ENCODE results near the gene VTCN1.
"Not testable (repeated sequence)": the region's sequence is repeated elsewhere in the genome, so short reads cannot be mapped to it uniquely, and the experiment has no call there.

VTCN1 gene

GRCh38 chr1:117166076-117166475 is 44.7 kb downstream of the VTCN1 start:
- DNase-seq (ENCODE audit: low read depth): no peak

DNA sequence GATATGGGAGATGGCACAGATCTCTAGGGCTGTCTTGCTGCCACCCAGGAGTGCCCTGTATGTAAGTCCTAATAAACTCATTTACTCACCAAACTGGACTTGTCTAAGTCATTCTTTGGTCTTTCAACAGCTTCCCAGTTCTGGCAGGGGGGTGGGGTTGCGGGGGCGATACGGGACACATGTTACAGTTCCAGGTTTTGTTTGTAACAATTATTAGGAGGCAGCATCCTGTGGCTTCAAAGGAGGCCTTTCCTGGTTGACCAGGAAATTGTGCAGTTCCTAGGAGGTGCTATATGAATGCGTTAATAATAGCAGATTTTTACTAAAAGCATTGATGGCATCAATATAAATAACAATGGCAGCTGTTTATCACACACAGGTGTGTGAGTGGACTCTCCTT is 46.5 kb downstream of the VTCN1 start:
- no peak for DNase-seq (ENCODE audit: low read depth)

DNA sequence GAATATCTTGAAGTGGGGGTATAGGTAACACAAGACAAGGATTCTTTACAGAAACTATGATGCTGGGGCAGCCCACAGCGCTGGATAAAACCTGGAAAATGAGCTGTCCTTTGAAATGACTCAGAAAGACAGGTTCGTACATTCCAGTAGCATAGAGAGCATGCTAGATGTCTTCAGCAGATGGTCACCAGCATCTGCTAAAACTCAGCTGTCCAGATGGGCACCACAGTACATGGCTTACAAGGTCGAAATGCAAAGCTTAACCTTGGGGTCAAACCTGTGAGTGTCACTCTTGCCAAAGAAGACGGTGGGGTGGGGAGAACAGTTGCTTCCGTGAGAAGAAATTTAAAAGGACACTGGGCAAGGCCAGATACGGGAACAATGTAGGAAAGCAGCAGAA is 47.9 kb downstream of the VTCN1 start:
- DNase-seq (ENCODE audit: low read depth): no peak

GRCh38 chr1:117161887-117162286 is 48.8 kb downstream of the VTCN1 start:
- no peak for DNase-seq (ENCODE audit: low read depth)

GRCh38 chr1:117151305-117151704 is 59.4 kb downstream of the VTCN1 start:
- DNase-seq (ENCODE audit: low read depth): not testable (repeated sequence)

- DNase-seq (ENCODE audit: low read depth): no peak
Measured at GRCh38 chr1:117150316-117150715, 60.4 kb downstream of the VTCN1 start.

DNA sequence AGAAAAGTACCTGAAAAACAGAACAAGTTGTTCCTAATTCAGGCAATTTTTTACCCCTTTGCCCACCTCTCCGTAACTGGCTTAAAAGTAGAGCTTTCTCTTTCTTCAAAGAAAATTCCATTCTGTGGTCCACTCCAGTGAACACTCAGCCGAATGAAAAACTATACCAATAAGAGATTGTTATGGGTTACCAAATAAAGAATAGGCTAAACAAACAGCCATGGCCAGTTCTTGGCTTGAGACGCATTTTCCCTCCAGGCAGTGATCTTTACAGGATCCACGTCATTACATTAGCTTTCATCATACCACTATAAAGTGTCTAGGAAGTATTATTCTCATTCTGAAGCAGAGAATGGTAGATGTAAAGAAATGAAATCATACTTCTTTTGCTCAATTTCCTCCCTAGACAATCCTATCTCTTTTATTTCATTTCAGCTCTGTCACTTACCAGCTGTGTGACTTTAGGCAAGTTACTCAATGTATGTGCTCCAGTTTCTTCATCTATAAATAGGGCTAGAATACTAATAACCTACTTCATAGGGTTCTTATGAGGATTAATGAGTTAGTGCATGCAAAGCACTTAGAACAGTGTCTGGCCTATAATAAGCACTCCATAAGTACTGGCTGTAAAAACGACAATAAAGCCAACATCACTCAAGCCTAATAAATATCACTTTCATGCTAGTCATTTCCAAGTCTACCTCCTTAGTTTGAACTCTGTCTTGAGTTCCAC is 62.7 kb downstream of the VTCN1 start:
- no peak for DNase-seq (ENCODE audit: low read depth)

DNA sequence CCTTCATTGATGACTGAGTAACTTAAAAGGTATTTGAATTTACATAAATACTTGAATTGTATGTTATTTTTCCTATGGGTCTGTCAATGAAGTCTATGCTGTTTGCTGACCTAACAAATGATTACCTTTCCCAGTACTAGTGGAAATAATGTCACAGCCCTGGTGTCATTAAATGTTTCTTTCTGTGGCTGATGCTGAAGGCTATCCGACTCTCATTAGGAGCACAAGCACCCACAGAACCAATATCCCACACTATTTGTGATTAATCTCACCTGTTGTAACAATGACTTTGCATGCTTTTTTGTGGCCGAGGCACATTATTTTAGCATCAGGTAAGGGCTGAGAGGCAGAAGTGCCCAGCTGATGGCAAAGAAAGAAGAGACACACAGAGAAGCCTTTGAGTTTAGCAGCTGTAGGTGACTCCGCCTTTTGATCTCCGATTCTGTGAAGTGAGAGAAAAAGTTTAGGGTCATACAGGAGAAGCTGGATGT is 63.3 kb downstream of the VTCN1 start:
- no peak for DNase-seq (ENCODE audit: low read depth)

- no peak for DNase-seq (ENCODE audit: low read depth)
Measured at GRCh38 chr1:117146575-117147340, 64.0 kb downstream of the VTCN1 start.

DNA sequence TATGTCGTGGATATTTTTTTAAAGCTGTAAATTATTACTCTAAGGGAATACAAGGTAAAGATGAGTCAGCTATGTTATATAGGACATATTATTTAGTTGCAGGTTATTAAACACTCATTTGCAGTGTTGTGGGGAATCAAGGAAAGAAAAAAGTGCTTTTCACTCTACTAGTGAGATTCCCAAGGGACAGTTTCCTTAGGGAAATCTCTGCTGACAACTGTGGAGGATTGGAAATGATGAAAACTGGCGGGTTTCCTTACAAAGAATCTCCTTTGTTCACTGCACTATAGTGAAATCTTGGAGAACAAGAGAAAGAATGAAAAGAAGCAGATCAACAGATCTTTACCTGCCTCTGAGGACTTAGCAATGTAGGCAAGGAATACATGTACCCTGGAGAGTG is 64.7 kb downstream of the VTCN1 start:
- no peak for DNase-seq (ENCODE audit: low read depth)

DNA sequence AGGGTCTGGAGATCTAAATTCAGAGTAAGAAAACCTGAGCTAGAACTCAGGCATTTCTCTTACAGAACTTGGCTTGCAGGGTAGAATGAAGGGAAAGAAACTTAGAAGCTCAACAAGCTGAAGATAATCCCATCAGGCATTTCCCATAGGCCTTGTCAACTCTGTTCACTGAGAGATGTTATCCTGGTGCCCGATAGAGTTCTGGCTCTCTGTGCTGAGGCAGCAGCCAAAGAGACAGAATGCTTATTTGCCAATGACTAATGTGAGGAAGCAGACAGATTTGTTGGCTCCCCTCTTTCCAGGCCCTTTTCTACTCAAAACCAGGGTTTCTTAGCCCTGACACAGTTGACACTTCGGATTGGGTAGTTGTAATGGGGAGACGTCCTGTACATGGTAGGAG is 66.9 kb downstream of the VTCN1 start:
- DNase-seq (ENCODE audit: low read depth): no peak

DNA sequence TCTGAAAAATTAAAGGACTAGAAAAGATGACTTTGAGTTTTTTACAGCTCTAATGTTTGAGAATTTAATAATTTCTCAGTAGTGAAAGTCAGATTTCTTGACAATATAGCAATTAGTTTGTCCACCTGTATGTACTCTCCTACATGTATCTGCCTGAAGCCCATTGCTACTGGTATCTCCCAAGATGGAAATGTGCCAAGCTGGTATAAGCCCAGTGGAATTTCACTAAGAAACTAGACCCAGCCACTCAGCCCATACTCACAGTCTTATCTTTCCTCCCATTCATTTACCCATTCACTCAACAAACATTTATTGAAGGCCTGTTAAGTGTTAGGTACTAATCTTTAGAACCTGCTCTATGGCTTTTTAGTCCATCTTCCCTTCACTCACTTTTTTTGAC is 67.6 kb downstream of the VTCN1 start:
- no peak for DNase-seq (ENCODE audit: low read depth)

DNA sequence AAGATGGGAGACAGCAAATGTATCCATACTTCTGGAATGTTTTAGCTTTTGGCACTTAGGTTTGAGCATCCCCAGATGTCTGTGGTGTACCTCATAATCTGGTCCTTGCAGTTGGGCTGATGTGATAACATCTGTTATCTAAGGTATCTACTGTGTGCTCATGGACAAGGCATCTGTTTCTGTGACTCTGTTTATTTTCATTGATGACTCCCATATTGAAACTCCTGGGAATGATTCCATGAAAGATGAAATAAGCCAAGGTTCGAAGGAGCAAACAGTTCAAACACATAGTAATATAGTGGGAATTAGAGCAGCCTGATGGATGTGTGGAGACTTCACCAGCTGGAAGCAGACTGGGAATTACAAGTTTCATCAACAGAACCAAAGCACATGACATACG is 68.5 kb downstream of the VTCN1 start:
- DNase-seq (ENCODE audit: low read depth): no peak

DNA sequence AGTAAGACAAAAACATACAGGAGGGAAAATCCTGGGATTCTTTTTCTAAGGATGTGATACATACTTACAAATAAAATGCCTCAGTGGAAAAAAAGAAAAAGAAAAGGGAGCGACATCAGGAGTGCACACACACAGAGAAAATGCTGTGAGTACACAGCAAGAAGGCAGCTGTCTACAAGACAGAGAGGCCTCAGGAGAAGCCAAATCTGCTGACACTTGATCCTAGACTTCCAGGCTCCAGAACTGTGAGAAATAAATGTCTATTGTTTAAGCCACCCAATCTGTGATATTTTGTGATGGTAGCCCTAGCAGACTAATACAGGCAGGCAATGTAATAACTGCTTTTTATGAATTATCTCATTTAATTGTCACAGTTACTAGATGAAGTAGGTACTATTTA is 72.2 kb downstream of the VTCN1 start:
- DNase-seq (ENCODE audit: low read depth): no peak

DNA sequence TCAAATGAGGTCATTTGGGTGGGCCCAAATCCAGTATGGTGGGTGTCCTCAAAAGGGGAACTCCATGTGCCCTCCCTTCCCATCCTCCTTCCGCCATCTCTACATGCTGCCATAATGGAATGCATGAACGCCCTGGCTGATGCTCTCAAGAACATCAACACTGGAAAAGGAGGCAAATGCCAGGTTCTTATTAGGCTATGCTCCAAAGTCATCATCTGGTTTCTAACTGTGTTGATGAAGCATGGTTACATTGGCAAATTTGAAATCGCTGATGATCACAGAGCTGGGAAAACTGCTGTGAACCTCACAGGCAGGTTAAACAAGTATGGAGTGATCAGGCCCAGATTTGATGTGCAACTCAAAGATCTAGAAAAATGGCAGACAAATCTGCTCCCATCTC is 72.6 kb downstream of the VTCN1 start:
- DNase-seq (ENCODE audit: low read depth): no peak

DNA sequence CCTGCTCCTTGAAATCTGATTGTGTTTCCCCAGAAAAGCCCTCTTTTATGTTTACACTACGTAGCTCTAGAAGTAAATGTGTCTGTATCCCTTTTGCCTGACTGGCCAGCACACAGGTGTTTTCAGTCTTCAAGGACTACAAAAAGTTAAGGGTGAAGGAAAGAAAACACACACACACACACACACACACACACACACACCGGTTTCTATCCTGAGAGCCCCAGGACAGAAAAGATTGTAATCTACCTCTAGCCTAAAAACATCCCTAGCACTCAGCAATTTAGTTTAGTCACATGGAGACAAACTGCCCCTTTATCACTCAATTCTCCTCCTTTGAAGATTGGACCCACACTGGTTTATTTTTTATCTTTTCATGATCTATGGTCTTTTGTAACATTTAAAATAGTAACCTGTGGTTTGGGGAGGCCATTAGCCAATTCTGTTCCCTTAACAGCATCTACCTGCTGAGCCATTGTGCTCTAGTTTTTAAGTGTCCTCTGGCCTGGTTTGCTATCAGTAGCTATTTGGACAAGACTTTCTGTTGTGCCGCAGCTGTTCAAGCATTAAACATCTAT is 73.4 kb downstream of the VTCN1 start:
- DNase-seq (ENCODE audit: low read depth): no peak

DNA sequence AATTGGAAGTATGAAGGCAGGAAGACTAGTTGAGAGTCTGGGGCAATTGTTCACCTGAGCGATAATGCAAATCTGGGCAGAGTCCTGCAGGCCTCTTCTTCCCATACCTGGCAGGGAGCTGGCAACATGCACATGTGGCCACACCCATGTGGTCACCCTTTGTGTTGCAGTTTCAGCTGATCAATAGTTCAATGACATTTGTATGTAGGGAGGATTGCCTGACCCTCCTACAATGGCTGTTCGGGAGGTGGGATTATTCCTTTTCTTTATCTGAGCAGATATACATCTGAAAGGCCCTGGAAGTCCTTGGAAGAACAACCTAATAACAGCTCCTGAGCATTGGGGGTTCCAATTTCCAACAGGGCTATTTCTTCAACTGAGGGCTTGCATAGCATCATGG is 74.0 kb downstream of the VTCN1 start:
- no peak for DNase-seq (ENCODE audit: low read depth)

GRCh38 chr1:117135329-117135728 is 75.4 kb downstream of the VTCN1 start:
- DNase-seq (ENCODE audit: low read depth): no peak

- DNase-seq (ENCODE audit: low read depth): no peak
Measured at GRCh38 chr1:117130526-117130925, 80.2 kb downstream of the VTCN1 start.

GRCh38 chr1:117128323-117129079 is 82.2 kb downstream of the VTCN1 start:
- DNase-seq (ENCODE audit: low read depth): no peak

DNA sequence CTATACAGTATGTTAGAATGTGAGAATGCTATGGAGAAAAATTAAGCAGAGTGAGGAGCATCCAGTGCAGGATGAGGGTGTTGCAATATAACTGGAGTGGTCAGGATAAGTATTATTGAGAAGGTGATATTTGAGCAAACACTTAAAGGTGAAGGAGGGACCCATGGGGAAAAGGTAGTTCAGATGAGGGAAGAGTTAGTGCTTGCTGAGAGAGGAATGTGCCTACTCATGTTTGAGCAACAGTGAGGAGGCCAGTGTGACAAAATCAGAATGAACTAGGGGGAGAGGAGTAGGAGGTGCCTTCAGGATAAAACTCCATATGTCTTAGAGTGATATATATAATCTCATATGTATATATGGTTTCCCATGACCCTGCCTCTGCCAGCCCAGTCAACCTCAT is 82.9 kb downstream of the VTCN1 start:
- no peak for DNase-seq (ENCODE audit: low read depth)

GRCh38 chr1:117124661-117125060 is 86.1 kb downstream of the VTCN1 start:
- DNase-seq (ENCODE audit: low read depth): no peak

Data from CMK (cell line).